GM12864 (cell line): ENCODE results near the gene EFR3B.

Source experiments
- DNase-seq: peaks from one replicate; pipeline ENCODE4 v3.0.0-alpha.2; 2011; ENCODE audit warnings: low read depth
- H3K4me3 ChIP-seq: 2 replicates; pipeline ENCODE4 v1.5.1; 2011; ENCODE audit warnings: mild to moderate bottlenecking, low read depth, low read length, control low read depth
- TF ChIP-seq, protein P1 (sequence below): IDR thresholded peaks from 2 replicates; pipeline ENCODE4 v1.5.1; 2011; ENCODE audit warnings: low read depth, mild to moderate bottlenecking, moderate library complexity, low read length, control low read depth, inconsistent platforms; ENCODE audit errors: missing control alignments

Gene EFR3B

DNA sequence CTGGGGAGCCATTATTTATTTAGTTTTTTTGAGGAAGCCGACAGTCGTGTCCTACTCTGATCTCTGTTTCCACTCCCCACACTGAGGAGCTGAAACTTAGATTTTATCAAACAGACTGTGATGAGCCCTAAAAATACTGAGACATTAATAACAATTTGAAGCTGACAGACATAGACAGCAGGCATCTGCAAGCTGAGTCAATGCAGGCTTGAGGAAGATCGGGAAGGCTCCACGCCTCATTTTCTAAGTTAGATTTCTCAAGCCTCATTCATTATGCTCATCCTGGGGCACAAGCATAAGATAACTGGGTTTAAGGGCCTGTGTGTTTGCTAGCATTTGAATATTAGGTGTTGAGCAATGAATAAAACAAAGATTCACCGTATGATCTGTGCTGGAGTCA, 26.3 kb downstream of the EFR3B start:
- DNase-seq, result no peak
- H3K4me3 ChIP-seq, result no peak overlapping the region
- TF ChIP-seq, protein P1, sequence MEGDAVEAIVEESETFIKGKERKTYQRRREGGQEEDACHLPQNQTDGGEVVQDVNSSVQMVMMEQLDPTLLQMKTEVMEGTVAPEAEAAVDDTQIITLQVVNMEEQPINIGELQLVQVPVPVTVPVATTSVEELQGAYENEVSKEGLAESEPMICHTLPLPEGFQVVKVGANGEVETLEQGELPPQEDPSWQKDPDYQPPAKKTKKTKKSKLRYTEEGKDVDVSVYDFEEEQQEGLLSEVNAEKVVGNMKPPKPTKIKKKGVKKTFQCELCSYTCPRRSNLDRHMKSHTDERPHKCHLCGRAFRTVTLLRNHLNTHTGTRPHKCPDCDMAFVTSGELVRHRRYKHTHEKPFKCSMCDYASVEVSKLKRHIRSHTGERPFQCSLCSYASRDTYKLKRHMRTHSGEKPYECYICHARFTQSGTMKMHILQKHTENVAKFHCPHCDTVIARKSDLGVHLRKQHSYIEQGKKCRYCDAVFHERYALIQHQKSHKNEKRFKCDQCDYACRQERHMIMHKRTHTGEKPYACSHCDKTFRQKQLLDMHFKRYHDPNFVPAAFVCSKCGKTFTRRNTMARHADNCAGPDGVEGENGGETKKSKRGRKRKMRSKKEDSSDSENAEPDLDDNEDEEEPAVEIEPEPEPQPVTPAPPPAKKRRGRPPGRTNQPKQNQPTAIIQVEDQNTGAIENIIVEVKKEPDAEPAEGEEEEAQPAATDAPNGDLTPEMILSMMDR, result no peak

DNA sequence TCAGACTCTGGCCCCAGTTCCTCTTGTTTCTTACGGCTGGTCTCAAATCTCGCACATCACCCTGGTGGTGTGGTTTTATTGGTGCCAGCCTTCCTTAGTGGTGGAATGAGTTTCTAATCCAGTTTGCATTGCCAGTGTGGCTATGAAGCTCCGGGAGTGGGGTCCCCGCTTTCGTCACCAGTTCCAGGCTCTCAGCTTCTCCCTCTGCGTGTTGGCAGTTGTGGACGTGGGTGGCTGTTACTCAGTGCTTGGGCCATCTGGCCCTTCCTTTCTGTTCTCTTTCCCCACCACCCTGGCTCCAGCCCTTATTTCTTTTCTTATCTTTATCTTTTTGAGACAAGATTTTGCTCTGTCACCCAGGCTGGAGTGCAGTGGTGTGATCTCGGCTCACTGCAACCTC, 30.1 kb downstream of the EFR3B start:
- TF ChIP-seq, protein P1, result no peak
- DNase-seq, result no peak

GRCh38 chr2:25072606-25073005, 30.7 kb downstream of the EFR3B start:
- TF ChIP-seq, protein P1, result no peak
- no peak overlapping the region for H3K4me3 ChIP-seq
- no peak for DNase-seq

More for the DNA sequence above, 30.1 kb downstream of the EFR3B start:
- no peak overlapping the region for H3K4me3 ChIP-seq

DNA sequence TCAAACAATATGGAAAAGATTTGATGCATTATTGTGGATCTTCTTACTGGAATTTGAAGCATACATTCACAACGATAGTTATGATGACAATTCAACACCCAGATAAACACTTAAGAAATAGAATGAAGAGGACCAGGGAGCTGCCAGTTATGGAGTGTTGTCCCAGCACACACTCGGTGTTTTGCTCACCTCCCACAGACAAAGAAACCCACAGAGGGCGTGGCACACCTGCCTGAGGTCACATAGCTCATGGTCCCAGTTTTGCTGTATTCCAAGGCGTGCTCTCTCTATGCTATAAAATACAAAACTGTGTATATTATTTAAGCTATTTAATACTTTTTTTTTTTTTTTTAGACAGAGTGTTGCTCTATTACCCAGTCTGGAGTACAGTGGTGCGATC, 31.1 kb downstream of the EFR3B start:
- H3K4me3 ChIP-seq, result no peak overlapping the region
- DNase-seq, result no peak
- TF ChIP-seq, protein P1, result no peak

GRCh38 chr2:25073914-25074313, 32.0 kb downstream of the EFR3B start:
- DNase-seq, result no peak
- H3K4me3 ChIP-seq, result no peak overlapping the region
- TF ChIP-seq, protein P1, result no peak

DNA sequence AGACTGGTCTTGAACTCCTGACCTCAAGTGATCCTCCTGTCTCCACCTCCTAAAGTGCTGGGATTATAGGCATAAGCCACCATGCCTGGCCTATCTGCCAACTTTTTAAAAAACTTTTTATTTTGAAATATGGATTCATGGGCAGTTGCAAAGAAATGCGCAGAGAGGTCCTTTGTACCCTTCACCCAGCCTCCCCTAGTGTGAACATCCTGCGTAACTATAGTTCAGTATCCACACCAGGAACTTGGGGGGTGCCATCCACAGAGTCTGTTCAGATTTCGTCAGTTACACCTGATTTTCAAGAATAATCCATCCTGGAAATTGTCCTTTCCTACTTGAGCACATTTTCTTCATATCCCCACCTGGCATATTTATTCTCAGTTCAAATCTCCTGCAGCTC, 33.0 kb downstream of the EFR3B start:
- TF ChIP-seq, protein P1, result no peak
- no peak for DNase-seq
- H3K4me3 ChIP-seq, result no peak overlapping the region

- H3K4me3 ChIP-seq, result no peak overlapping the region
- no peak for DNase-seq
- TF ChIP-seq, protein P1, result no peak
These were observed 34.9 kb downstream of the EFR3B start for GRCh38 chr2:25076749-25077148.
